K562 (cell line): ENCODE data around the gene ST6GALNAC6. TPM values are rescaled to one million over a fixed set of nuclear protein-coding genes. Genes with fewer than 3 reads are reported as not detected.
A peak's percentile ranks its signal among the peaks of the same experiment; 100 is the strongest.

Experiments
- ASH1L ChIP-seq: fragments of 450-650 bp; IDR thresholded peaks from 2 replicates; pipeline ENCODE4 v1.6.1; 2018; ENCODE audit warnings: borderline replicate concordance, mild to moderate bottlenecking, low read depth; ENCODE audit not compliant: partially characterized antibody
- ATF7 ChIP-seq: fragments of 450-650 bp; IDR thresholded peaks from 2 replicates; pipeline ENCODE4 v1.7.1; 2014; ENCODE audit warnings: mild to moderate bottlenecking, moderate library complexity
- HNRNPUL1 ChIP-seq: fragments of 200-400 bp; formaldehyde crosslinking; IDR thresholded peaks from 2 replicates; pipeline ENCODE4 v1.6.1; 2017; ENCODE audit warnings: low read length
- MYC ChIP-seq, 2 experiments: fragments of 250-450 bp in 1 of 2; sonication (Bioruptor Pico) in 1 of 2; IDR thresholded peaks; 2 replicates each; pipeline versions ENCODE4 v1.5.1 to v1.6.1; 2012 to 2021; ENCODE audit warnings: low read depth in 2 of 2, borderline replicate concordance in 1 of 2, improper control_type of control experiment in 1 of 2, low read length in 1 of 2, mild to moderate bottlenecking in 1 of 2, moderate library complexity in 1 of 2
- SMARCE1 ChIP-seq: fragments of 450-650 bp; IDR thresholded peaks from 2 replicates; pipeline ENCODE4 v1.7.1; 2016; ENCODE audit warnings: mild to moderate bottlenecking
- TGIF2 ChIP-seq: sonication (generic); formaldehyde crosslinking; IDR thresholded peaks from 2 replicates; pipeline ENCODE4 v1.8.1; 2022; ENCODE audit warnings: mild to moderate bottlenecking, missing genetic modification reagents, moderate library complexity
- polyA plus RNA-seq, 8 experiments: library from polyadenylated mRNA; depleted of rRNA in 4 of 8; stranded (reverse) in 5 of 8; unstranded in 3 of 8; fragments of >200 nt; fragmentation: Nextera tagmentation in 2 of 8; fragmentation: Illumina TruSeq in 1 of 8; extraction: Ambion mirVana in 2 of 8; extraction: Trizol in 1 of 8; gene quantifications; 2 replicates each; pipeline versions ENCODE4 v1.2.1 to v1.2.3, GENCODE V29; 2011 to 2014; ENCODE audit warnings: inconsistent platforms in 1 of 8, missing spikeins in 1 of 8
- total RNA-seq, 7 experiments: library from RNA; depleted of rRNA in 6 of 7; stranded (reverse); fragments of >200 nt in 6 of 7; fragmentation: Illumina TruSeq in 2 of 7; extraction: Trizol in 2 of 7; gene quantifications; 2 replicates each; pipeline versions ENCODE4 v1.2.1 to v1.2.3, GENCODE V29; 2011 to 2021; ENCODE audit warnings: low replicate concordance in 1 of 7
- TF ChIP-seq, protein P1 (sequence below): fragments of 450-650 bp; IDR thresholded peaks from 2 replicates; pipeline ENCODE4 v1.6.1; 2017; ENCODE audit warnings: antibody characterized with exemption, mild to moderate bottlenecking
- TF ChIP-seq, protein P2 (sequence below): sonication (generic); formaldehyde crosslinking; IDR thresholded peaks from 2 replicates; pipeline ENCODE4 v1.8.0; 2022; ENCODE audit warnings: mild to moderate bottlenecking, low read depth, missing genetic modification reagents
- TF ChIP-seq, protein P3 (sequence below), 2 experiments: fragments of 450-650 bp; formaldehyde crosslinking in 1 of 2; IDR thresholded peaks; 2 replicates each; pipeline versions ENCODE4 v1.4.0 to v1.6.1; 2014 to 2020; ENCODE audit warnings: mild to moderate bottlenecking in 2 of 2, borderline replicate concordance in 1 of 2, low read depth in 1 of 2
- TF ChIP-seq, protein P4 (sequence below): fragments of 450-650 bp; IDR thresholded peaks from 2 replicates; pipeline ENCODE4 v1.6.1; 2017; ENCODE audit warnings: mild to moderate bottlenecking, moderate library complexity

The ST6GALNAC6 gene
- total and polyA plus RNA-seq, 9 of the 15 experiments (the other 6 are each of a cell fraction or from before 2014, with no cell fraction given) = 0.13 to 23.0 (median 14.5) TPM

- TF ChIP-seq, protein P1, sequence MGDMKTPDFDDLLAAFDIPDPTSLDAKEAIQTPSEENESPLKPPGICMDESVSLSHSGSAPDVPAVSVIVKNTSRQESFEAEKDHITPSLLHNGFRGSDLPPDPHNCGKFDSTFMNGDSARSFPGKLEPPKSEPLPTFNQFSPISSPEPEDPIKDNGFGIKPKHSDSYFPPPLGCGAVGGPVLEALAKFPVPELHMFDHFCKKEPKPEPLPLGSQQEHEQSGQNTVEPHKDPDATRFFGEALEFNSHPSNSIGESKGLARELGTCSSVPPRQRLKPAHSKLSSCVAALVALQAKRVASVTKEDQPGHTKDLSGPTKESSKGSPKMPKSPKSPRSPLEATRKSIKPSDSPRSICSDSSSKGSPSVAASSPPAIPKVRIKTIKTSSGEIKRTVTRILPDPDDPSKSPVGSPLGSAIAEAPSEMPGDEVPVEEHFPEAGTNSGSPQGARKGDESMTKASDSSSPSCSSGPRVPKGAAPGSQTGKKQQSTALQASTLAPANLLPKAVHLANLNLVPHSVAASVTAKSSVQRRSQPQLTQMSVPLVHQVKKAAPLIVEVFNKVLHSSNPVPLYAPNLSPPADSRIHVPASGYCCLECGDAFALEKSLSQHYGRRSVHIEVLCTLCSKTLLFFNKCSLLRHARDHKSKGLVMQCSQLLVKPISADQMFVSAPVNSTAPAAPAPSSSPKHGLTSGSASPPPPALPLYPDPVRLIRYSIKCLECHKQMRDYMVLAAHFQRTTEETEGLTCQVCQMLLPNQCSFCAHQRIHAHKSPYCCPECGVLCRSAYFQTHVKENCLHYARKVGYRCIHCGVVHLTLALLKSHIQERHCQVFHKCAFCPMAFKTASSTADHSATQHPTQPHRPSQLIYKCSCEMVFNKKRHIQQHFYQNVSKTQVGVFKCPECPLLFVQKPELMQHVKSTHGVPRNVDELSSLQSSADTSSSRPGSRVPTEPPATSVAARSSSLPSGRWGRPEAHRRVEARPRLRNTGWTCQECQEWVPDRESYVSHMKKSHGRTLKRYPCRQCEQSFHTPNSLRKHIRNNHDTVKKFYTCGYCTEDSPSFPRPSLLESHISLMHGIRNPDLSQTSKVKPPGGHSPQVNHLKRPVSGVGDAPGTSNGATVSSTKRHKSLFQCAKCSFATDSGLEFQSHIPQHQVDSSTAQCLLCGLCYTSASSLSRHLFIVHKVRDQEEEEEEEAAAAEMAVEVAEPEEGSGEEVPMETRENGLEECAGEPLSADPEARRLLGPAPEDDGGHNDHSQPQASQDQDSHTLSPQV = no peak
- TF ChIP-seq ATF7 = no peak
- no peak for TF ChIP-seq TGIF2 (CRISPR knock-in tag)
- TF ChIP-seq, protein P2, sequence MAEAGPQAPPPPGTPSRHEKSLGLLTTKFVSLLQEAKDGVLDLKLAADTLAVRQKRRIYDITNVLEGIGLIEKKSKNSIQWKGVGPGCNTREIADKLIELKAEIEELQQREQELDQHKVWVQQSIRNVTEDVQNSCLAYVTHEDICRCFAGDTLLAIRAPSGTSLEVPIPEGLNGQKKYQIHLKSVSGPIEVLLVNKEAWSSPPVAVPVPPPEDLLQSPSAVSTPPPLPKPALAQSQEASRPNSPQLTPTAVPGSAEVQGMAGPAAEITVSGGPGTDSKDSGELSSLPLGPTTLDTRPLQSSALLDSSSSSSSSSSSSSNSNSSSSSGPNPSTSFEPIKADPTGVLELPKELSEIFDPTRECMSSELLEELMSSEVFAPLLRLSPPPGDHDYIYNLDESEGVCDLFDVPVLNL = no peak
- no peak for TF ChIP-seq MYC (IDR thresholded peaks at IDR 0.05; ENCODE audit: low read depth, low read length)
- TF ChIP-seq MYC (CRISPR knock-in tag; IDR thresholded peaks at IDR 0.05; ENCODE audit: borderline replicate concordance, low read depth) = 0 out of 2 replicates have a peak, but pooled peaks have one; percentile 40
- no peak for TF ChIP-seq ASH1L
- TF ChIP-seq, protein P3, sequence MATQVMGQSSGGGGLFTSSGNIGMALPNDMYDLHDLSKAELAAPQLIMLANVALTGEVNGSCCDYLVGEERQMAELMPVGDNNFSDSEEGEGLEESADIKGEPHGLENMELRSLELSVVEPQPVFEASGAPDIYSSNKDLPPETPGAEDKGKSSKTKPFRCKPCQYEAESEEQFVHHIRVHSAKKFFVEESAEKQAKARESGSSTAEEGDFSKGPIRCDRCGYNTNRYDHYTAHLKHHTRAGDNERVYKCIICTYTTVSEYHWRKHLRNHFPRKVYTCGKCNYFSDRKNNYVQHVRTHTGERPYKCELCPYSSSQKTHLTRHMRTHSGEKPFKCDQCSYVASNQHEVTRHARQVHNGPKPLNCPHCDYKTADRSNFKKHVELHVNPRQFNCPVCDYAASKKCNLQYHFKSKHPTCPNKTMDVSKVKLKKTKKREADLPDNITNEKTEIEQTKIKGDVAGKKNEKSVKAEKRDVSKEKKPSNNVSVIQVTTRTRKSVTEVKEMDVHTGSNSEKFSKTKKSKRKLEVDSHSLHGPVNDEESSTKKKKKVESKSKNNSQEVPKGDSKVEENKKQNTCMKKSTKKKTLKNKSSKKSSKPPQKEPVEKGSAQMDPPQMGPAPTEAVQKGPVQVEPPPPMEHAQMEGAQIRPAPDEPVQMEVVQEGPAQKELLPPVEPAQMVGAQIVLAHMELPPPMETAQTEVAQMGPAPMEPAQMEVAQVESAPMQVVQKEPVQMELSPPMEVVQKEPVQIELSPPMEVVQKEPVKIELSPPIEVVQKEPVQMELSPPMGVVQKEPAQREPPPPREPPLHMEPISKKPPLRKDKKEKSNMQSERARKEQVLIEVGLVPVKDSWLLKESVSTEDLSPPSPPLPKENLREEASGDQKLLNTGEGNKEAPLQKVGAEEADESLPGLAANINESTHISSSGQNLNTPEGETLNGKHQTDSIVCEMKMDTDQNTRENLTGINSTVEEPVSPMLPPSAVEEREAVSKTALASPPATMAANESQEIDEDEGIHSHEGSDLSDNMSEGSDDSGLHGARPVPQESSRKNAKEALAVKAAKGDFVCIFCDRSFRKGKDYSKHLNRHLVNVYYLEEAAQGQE (IDR thresholded peaks at IDR 0.05; ENCODE audit: borderline replicate concordance) = no peak
- TF ChIP-seq, protein P3 (CRISPR knock-in tag; IDR thresholded peaks at IDR 0.05; ENCODE audit: low read depth) = peak; percentile 43; the same call in 1 of the 2 replicates
- peak; percentile 60 for TF ChIP-seq SMARCE1
- TF ChIP-seq, protein P4, sequence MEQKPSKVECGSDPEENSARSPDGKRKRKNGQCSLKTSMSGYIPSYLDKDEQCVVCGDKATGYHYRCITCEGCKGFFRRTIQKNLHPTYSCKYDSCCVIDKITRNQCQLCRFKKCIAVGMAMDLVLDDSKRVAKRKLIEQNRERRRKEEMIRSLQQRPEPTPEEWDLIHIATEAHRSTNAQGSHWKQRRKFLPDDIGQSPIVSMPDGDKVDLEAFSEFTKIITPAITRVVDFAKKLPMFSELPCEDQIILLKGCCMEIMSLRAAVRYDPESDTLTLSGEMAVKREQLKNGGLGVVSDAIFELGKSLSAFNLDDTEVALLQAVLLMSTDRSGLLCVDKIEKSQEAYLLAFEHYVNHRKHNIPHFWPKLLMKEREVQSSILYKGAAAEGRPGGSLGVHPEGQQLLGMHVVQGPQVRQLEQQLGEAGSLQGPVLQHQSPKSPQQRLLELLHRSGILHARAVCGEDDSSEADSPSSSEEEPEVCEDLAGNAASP = no peak
- no peak for TF ChIP-seq HNRNPUL1
Measured at GRCh38 chr9:127865645-127866464, 33.5 kb downstream of the ST6GALNAC6 start (continued).
